A549 (cell line): ENCODE results near the gene KCTD3. TPM values are rescaled to one million over a fixed set of nuclear protein-coding genes. Genes with fewer than 3 reads are reported as not detected.

ENCODE experiments used
- ATAC-seq, 2 experiments: fragments of 200-7000 bp in 1 of 2; fragments of >200 bp in 1 of 2; cut with Nextera tagmentation in 1 of 2; cut with Tn5 transposase in 1 of 2; 3 replicates each; pipeline versions ENCODE4 v1.8.0 to v1.9.1; 2018 to 2020; ENCODE audit warnings: mild to moderate bottlenecking in 1 of 2, moderate library complexity in 1 of 2
- CTCF ChIA-PET: fragments of 300-600 bp; sonication (Branson Sonifier 250); formaldehyde crosslinking; extraction: SDS; loops from one replicate; lab custom pipeline; 2021; ENCODE audit warnings: antibody characterized with exemption, inconsistent platforms; lab: Yijun Ruan, JAX
- POLR2A ChIA-PET: fragments of 350-600 bp; formaldehyde crosslinking; extraction: SDS; loops from one replicate; lab custom pipeline; 2021; ENCODE audit warnings: antibody characterized with exemption, inconsistent platforms; lab: Yijun Ruan, JAX
- DNase-seq, 2 experiments: peaks; one replicate each; pipeline versions ENCODE4 v3.0.0 to v3.0.0-alpha.2; 2011 to 2016; ENCODE audit warnings: low read depth in 1 of 2, low spot score in 1 of 2
- FAIRE-seq: peaks from 2 replicates; lab custom pipeline; 2011; peaks lifted over from hg19 to GRCh38; lab: Jason Lieb, UNC
- H3K27ac ChIP-seq, 2 experiments: fragments of >200 bp; sonication (Bioruptor Twin); formaldehyde crosslinking; 3 replicates each; pipeline ENCODE4 v1.5.1; 2016 to 2017
- H3K4me1 ChIP-seq: fragments of >200 bp; sonication (Bioruptor Twin); formaldehyde crosslinking; 3 replicates; pipeline ENCODE4 v1.6.1; 2016
- H3K4me2 ChIP-seq: fragments of >200 bp; sonication (Bioruptor Twin); formaldehyde crosslinking; 3 replicates; pipeline ENCODE4 v1.6.1; 2016
- H3K4me3 ChIP-seq: fragments of >200 bp; sonication (Bioruptor Twin); formaldehyde crosslinking; 3 replicates; pipeline ENCODE4 v1.5.1; 2016
- H3K9me3 ChIP-seq: fragments of >200 bp; sonication (Bioruptor Twin); formaldehyde crosslinking; 3 replicates; pipeline ENCODE4 v1.6.1; 2016
- BHLHE40 ChIP-seq: IDR thresholded peaks from 2 replicates; pipeline ENCODE4 v1.6.1; 2012; ENCODE audit warnings: low read depth, low read length, inconsistent platforms
- CBX2 ChIP-seq: fragments of 200-600 bp; sonication (generic); IDR thresholded peaks from 2 replicates; pipeline ENCODE4 v1.6.1; 2016; ENCODE audit warnings: low read depth, mild to moderate bottlenecking, borderline replicate concordance
- CBX8 ChIP-seq: fragments of 200-600 bp; sonication (generic); IDR thresholded peaks from 2 replicates; pipeline ENCODE4 v1.6.1; 2016
- CEBPB ChIP-seq, 2 experiments: fragments of >200 bp in 1 of 2; sonication (Bioruptor Twin) in 1 of 2; formaldehyde crosslinking in 1 of 2; IDR thresholded peaks; 2 replicates each; pipeline ENCODE4 v1.6.1; 2012 to 2016
- CHD2 ChIP-seq: fragments of 150-350 bp; IDR thresholded peaks from 2 replicates; pipeline ENCODE4 v1.6.1; 2014; ENCODE audit warnings: low read length; ENCODE audit not compliant: partially characterized antibody
- EP300 ChIP-seq, 2 experiments: fragments of >200 bp; sonication (Bioruptor Twin); formaldehyde crosslinking; IDR thresholded peaks; 2 replicates in 1 of 2; 3 replicates in 1 of 2; pipeline ENCODE4 v1.6.1; 2016 to 2017
- FOXS1 ChIP-seq: fragments of 250-450 bp; sonication (Bioruptor Pico); IDR thresholded peaks from 2 replicates; pipeline ENCODE4 v1.5.0; 2020; ENCODE audit warnings: mild to moderate bottlenecking, moderate library complexity
- JUNB ChIP-seq: fragments of >200 bp; sonication (Bioruptor Twin); formaldehyde crosslinking; IDR thresholded peaks from 2 replicates; pipeline ENCODE4 v1.6.1; 2016
- KDM1A ChIP-seq: fragments of 200-600 bp; sonication (generic); IDR thresholded peaks from 2 replicates; pipeline ENCODE4 v1.6.1; 2016; ENCODE audit warnings: low read depth, mild to moderate bottlenecking
- KDM5A ChIP-seq: fragments of 200-600 bp; sonication (generic); IDR thresholded peaks from 2 replicates; pipeline ENCODE4 v1.6.1; 2016; ENCODE audit warnings: antibody characterized with exemption, mild to moderate bottlenecking
- MAFK ChIP-seq: fragments of 450-650 bp; IDR thresholded peaks from 2 replicates; pipeline ENCODE4 v1.6.1; 2014; ENCODE audit not compliant: partially characterized antibody
- MAZ ChIP-seq: fragments of 150-350 bp; IDR thresholded peaks from 2 replicates; pipeline ENCODE4 v1.6.1; 2014; ENCODE audit warnings: antibody characterized with exemption, low read depth, low read length, borderline replicate concordance
- MYC ChIP-seq: IDR thresholded peaks from 2 replicates; pipeline ENCODE4 v1.6.1; 2012; ENCODE audit warnings: mild to moderate bottlenecking, inconsistent platforms, low read length, improper control_type of control experiment, borderline replicate concordance
- PHF8 ChIP-seq: fragments of 200-600 bp; sonication (generic); IDR thresholded peaks from 2 replicates; pipeline ENCODE4 v1.6.1; 2016; ENCODE audit warnings: low read depth, mild to moderate bottlenecking, antibody characterized with exemption, moderate library complexity, borderline replicate concordance
- RCOR1 ChIP-seq: fragments of 150-350 bp; IDR thresholded peaks from 2 replicates; pipeline ENCODE4 v1.6.1; 2014; ENCODE audit warnings: antibody characterized with exemption, low read length, low read depth
- RNF2 ChIP-seq: fragments of 200-600 bp; sonication (generic); IDR thresholded peaks from 2 replicates; pipeline ENCODE4 v1.6.1; 2016; ENCODE audit warnings: low read depth, mild to moderate bottlenecking, antibody characterized with exemption, moderate library complexity, borderline replicate concordance
- SREBF2 ChIP-seq: fragments of 450-650 bp; IDR thresholded peaks from 2 replicates; pipeline ENCODE4 v1.6.1; 2014; ENCODE audit warnings: mild to moderate bottlenecking, moderate library complexity
- ZC3H11A ChIP-seq: fragments of 450-650 bp; IDR thresholded peaks from 2 replicates; pipeline ENCODE4 v1.6.1; 2014; ENCODE audit warnings: antibody characterized with exemption, mild to moderate bottlenecking
- ZFP36 ChIP-seq: fragments of 450-650 bp; IDR thresholded peaks from 2 replicates; pipeline ENCODE4 v1.6.1; 2014; ENCODE audit warnings: borderline replicate concordance; ENCODE audit not compliant: partially characterized antibody
- WGBS: methylation state at CpG from one replicate; pipeline ENCODE4 v1.1.6; 2017; ENCODE audit errors: missing lambda C conversion rate; 5-methylcytosine and 5-hydroxymethylcytosine counted together
- polyA plus RNA-seq, 4 experiments: library from polyadenylated mRNA; depleted of rRNA in 3 of 4; stranded (reverse); fragments of >200 nt; fragmentation: RNase III in 1 of 4; extraction: RNeasy Plus Mini Kit Qiagen cat#74134 plus additional on column Dnase treatment in 1 of 4; gene quantifications; 2 replicates in 3 of 4; 3 replicates in 1 of 4; pipeline ENCODE4 v1.2.3, GENCODE V29; 2011 to 2017
- TF ChIP-seq, protein P1 (sequence below): fragments of 450-650 bp; IDR thresholded peaks from 2 replicates; pipeline ENCODE4 v1.6.1; 2014; ENCODE audit warnings: antibody characterized with exemption
- TF ChIP-seq, protein P2 (sequence below): fragments of >200 bp; sonication (Bioruptor Twin); formaldehyde crosslinking; IDR thresholded peaks from 3 replicates; pipeline ENCODE4 v1.6.1; 2016

The KCTD3 gene
- polyA plus RNA-seq, 2 of the 4 experiments (the other 2 are of a cell fraction), result 33.0 to 69.4 TPM

DNA sequence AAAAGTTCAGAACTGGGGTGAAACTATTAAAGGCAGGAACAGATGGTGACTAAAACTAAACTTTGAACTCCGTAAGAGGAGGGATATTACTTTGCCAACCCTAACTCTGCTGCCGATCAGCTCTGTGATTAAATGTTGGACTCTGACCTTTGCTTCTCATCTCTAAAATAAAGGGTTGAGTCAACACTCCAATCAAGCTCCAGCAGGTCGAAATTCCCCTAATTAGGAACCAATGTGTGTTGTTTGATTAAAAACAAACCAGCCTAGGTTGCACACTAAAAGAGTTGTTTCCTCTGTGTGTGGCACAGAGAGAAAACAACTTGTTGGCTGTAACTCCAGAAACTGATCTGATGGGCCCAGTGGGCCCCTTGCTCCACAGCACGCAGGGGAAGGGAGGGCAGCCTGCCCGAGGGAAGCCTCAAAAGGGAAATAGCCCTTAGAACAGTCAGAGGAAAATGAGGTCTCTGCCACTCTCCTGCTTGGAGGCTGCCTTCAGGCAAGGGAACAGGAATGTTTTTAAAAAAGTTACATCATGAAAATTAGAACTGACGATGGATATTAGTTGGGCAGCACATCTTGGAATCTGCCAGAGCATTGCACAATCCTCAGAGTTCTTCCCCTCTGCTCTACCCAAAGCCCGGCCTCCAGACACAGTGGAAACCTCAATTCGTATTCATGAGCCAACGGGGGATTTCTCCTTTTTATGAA is 69.3 kb downstream of the KCTD3 start:
- POLR2A ChIA-PET, result no interaction called here
- DNase-seq (no peak), FAIRE-seq (no peak), ATAC-seq (no peak)
- Histone ChIP-seq H3K27ac (no peak overlapping the region), H3K4me1 (peaks cover 8% of the 10 kb centered on the region; the same call in 2 of the 3 replicates), H3K4me2 (0 out of 3 replicates have a peak overlapping the region, but pooled peaks have one; percentile 12), H3K9me3 (no peaks in the 10 kb centered on the region), H3K4me3 (no peak overlapping the region)
- no peak for TF ChIP-seq FOXS1 (CRISPR knock-in tag)
- 0 out of 4 replicates have a peak, but pooled peaks of 1 of the 2 experiments have one; percentile 31 for TF ChIP-seq CEBPB (IDR thresholded peaks at IDR 0.05)
- CTCF ChIA-PET, result no interaction called here
- 55% methylated on average over 9 of the region's 9 CpGs for whole genome bisulfite sequencing

DNA sequence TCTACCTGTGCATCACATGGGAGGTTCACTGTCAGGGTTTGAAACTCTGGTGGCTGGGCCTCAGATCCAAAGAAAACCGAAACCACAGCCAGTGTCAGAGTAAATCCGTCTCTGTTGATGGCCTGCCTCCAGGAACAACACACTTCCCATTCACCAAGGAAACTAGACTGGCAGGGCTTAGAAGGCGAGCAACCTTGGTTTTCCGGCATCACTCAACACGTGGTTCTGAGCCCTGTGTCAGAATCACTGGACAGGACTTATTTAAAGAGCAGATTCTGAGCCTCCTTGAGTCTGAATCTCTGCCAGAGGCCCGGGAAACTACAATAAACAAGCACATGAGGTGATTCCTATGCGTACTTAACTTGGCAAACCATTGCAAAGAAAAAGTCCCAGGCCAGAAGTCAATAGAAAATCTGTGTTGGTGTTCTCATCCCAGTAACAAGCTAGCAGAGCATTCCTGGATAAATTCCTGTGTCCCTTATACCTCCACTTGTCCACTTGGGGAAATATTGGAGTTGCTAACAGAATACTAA is 70.0 kb downstream of the KCTD3 start:
- Histone ChIP-seq H3K27ac (no peak overlapping the region), H3K4me2 (no peak overlapping the region)
- CTCF ChIA-PET, result no interaction called here
- peak in 1 of 2 experiments; percentile 49; a peak in 2 of 6 replicates for ATAC-seq
- TF ChIP-seq CBX2 (no peak), SREBF2 (no peak), PHF8 (no peak), RCOR1 (no peak), CBX8 (no peak), RNF2 (no peak), MAZ (no peak), KDM5A (no peak), JUNB (no peak), ZC3H11A (no peak), EP300 (IDR thresholded peaks at IDR 0.05) (no peak), MYC (no peak), CEBPB (IDR thresholded peaks at IDR 0.05) (no peak), ZFP36 (no peak), CHD2 (no peak), BHLHE40 (no peak), KDM1A (no peak)
- TF ChIP-seq, protein P1, sequence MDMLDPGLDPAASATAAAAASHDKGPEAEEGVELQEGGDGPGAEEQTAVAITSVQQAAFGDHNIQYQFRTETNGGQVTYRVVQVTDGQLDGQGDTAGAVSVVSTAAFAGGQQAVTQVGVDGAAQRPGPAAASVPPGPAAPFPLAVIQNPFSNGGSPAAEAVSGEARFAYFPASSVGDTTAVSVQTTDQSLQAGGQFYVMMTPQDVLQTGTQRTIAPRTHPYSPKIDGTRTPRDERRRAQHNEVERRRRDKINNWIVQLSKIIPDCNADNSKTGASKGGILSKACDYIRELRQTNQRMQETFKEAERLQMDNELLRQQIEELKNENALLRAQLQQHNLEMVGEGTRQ, result no peak
- TF ChIP-seq, protein P2, sequence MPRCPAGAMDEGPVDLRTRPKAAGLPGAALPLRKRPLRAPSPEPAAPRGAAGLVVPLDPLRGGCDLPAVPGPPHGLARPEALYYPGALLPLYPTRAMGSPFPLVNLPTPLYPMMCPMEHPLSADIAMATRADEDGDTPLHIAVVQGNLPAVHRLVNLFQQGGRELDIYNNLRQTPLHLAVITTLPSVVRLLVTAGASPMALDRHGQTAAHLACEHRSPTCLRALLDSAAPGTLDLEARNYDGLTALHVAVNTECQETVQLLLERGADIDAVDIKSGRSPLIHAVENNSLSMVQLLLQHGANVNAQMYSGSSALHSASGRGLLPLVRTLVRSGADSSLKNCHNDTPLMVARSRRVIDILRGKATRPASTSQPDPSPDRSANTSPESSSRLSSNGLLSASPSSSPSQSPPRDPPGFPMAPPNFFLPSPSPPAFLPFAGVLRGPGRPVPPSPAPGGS, result no peak
- TF ChIP-seq, all 56 proteins: peak for 0
- WGBS, result 61% methylated on average over 5 of the region's 7 CpGs
- no peak overlapping the region for H3K4me3 ChIP-seq
- FAIRE-seq, result no peak
- peaks cover 3% of the 10 kb centered on the region; the same call in 1 of the 3 replicates for H3K4me1 ChIP-seq
- DNase-seq, result peak in 1 of 2 experiments; percentile 9
- POLR2A ChIA-PET, result no interaction called here
- H3K9me3 ChIP-seq, result no peaks in the 10 kb centered on the region

DNA sequence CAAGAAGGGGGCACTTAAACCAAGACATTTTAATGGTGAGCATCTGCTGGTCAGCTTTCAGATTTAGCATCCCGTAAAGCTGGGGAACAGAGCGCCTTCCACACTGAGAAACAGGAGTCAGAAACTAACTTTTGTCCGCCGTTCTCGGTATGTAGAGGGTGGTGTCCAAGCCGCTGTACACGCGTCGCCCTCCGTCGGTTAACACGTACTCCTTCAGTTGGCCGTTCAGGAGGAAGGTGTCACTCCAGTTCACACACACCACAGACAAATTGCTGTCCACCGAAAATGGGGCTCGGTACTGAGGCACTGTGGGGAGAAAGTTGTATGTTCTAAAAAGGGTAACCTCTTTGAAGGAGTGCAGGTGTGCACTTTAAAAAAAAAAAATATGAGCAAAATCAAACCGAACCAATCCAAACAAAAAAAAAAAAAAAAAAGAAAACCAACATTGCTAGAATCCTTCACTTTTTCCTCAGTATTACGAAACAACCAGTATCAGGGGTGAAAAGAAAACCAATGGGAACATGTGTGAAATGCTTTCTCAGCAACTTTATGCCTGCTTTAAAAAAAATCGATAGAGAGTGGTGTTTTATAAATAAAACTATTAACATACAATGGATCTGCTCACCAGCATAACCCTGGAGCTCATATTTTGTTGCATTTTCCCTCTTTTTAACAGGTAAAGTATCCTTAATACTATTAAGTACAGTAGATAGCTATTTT is 73.5 kb downstream of the KCTD3 start:
- Histone ChIP-seq H3K27ac (no peak overlapping the region), H3K4me1 (peaks cover 3% of the 10 kb centered on the region; the same call in 1 of the 3 replicates)
- FAIRE-seq, result no peak
- DNase-seq, result no peak
- POLR2A ChIA-PET, result no interaction called here
- TF ChIP-seq PHF8 (no peak), MAFK (peak; percentile 19)
- TF ChIP-seq, all 56 proteins: peak for 1
- Histone ChIP-seq H3K4me2 (no peak overlapping the region), H3K9me3 (no peaks in the 10 kb centered on the region), H3K4me3 (no peak overlapping the region)
- no peak for ATAC-seq
- WGBS, result 61% methylated on average over 18 of the region's 18 CpGs
- CTCF ChIA-PET, result no interaction called here
